MM.1S (cell line): ENCODE data around the gene CDH1.

ENCODE experiments used
- EZH2 ChIP-seq: fragments of 300-600 bp; sonication (generic); optimal IDR thresholded peaks from 2 replicates; pipeline ENCODE3; 2017; ENCODE audit warnings: low read depth, mild to moderate bottlenecking, antibody characterized with exemption, low read length, mixed read lengths
- EZH2phosphoT487 ChIP-seq: fragments of 300-600 bp; sonication (generic); IDR thresholded peaks from 2 replicates; pipeline ENCODE4 v1.6.1; 2018; ENCODE audit warnings: antibody characterized with exemption, low read length
- TF ChIP-seq, protein P1 (sequence below): fragments of 300-600 bp; sonication (generic); IDR thresholded peaks from 2 replicates; pipeline ENCODE4 v1.5.1; 2016; ENCODE audit warnings: antibody characterized with exemption, low read length, mixed read lengths

GRCh38 chr16:68790944-68791343, 53.9 kb downstream of the CDH1 start:
- TF ChIP-seq EZH2 = no peak
- TF ChIP-seq, protein P1, sequence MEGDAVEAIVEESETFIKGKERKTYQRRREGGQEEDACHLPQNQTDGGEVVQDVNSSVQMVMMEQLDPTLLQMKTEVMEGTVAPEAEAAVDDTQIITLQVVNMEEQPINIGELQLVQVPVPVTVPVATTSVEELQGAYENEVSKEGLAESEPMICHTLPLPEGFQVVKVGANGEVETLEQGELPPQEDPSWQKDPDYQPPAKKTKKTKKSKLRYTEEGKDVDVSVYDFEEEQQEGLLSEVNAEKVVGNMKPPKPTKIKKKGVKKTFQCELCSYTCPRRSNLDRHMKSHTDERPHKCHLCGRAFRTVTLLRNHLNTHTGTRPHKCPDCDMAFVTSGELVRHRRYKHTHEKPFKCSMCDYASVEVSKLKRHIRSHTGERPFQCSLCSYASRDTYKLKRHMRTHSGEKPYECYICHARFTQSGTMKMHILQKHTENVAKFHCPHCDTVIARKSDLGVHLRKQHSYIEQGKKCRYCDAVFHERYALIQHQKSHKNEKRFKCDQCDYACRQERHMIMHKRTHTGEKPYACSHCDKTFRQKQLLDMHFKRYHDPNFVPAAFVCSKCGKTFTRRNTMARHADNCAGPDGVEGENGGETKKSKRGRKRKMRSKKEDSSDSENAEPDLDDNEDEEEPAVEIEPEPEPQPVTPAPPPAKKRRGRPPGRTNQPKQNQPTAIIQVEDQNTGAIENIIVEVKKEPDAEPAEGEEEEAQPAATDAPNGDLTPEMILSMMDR = no peak
- no peak for TF ChIP-seq EZH2phosphoT487
